Left cardiac atrium (tissue), 4 donors: ENCODE results near the gene DPYSL3. TPM values are rescaled to one million over a fixed set of nuclear protein-coding genes. Genes with fewer than 3 reads are reported as not detected.
"Not testable (repeated sequence)": the region's sequence is repeated elsewhere in the genome, so short reads cannot be mapped to it uniquely, and the experiment has no call there.

Experiments used
- ATAC-seq, 2 donors: fragments of 200-7000 bp; cut with Tn5 transposase; one replicate each; pipeline ENCODE4 v1.9.1; 2020; ENCODE audit warnings: mild to moderate bottlenecking in 2 of 2, moderate library complexity in 2 of 2
- DNase-seq: peaks from one replicate; pipeline ENCODE4 v3.0.0-alpha.2; 2020
- intact Hi-C, 2 donors: fragments of 100-400 bp; cut with DNase I; formaldehyde crosslinking; loops; one replicate each; pipeline versions ENCODE4 v1.14.1 to v1.15.1; 2022 to 2023
- long read RNA-seq: library from polyadenylated mRNA; unstranded; transcript quantifications from one replicate; pipeline ENCODE4 v2.0.0, GENCODE V29; 2021
- total RNA-seq, 2 donors: library from RNA; stranded (reverse); fragmentation: NEBNext Ultra II Directional; extraction: Animal tissue kit (Norgen Biotek cat#: 25700); gene quantifications; one replicate each; pipeline ENCODE4 v1.2.1, GENCODE V29; 2021
- donor health status: DM: no; HTN: yes; CAD: no.
- donor health status: DM: no; HTN: yes; CAD: no; lungs with severe emphysema.
- donor health status: DM: yes; HTN: yes; CAD: no.
- donor health status: Dilated cardiomyopathy.

The DPYSL3 gene
- total RNA-seq, result 10 to 100 TPM; 42.4 to 55.7 TPM
- long read RNA-seq, full-length matches to known transcripts, result 4 of 12 reads
- long read RNA-seq, partial matches to known transcripts, result 5 of 12 reads
- long read RNA-seq, other reads (novel, unspliced or antisense), result 3 of 12 reads

DNA sequence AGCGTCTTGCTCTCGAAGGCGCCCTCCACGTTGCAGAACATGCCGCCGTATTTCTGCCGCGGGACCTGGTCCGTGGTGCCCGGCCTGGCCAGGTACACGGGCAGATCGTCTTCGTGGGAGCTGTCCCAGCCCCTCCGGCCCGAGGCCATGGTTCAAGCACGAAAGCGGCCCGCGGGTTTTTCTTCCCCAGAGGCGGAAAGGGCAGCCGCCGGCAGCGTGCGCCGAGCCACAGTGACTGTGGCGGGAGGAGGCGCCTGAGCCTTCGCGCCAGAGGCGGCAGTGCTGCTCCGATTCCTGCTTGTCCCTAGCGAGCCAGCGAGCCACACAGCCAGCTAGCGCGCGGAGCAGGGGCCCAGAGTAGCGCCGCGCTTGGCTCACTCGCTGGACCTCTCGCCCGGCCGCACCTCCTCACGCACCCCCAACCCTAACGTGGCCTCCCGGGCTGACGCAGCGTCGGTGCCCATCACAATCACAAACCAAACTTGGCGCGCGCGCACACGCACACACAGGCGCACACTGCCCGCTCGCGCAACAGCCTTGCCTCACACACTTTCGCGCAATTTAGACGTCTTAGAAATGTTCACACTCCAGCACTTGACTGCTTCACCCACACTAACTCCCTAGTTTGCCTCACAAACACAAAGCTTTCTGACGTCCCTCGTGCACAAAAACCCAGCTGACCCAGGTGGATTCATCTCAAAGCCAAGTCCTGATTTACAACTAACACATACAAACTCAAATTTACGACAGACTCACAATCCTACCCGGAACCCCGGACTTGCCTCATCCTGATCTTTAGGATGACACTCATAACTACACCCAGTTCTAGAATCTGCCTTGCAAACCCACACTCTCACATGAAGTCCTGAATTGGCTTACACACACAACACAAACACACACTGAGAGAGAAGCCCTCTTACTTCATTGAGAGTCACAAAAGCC lies at the start of gene DPYSL3:
Gene DPYSL3, minus strand, starts transcription at position 359 of the 942 bp plus-strand sequence. Its CDS starts 210 bp downstream, at position 149.
- ATAC-seq (peak; percentile 95 to 97), DNase-seq (peak; percentile 83)
- intact Hi-C loops, result loop anchor here in 1 of 2 donors (5.0 kb wide), 3 partner anchors 43 to 58 kb away; no protein-coding TSS in a partner anchor

DNA sequence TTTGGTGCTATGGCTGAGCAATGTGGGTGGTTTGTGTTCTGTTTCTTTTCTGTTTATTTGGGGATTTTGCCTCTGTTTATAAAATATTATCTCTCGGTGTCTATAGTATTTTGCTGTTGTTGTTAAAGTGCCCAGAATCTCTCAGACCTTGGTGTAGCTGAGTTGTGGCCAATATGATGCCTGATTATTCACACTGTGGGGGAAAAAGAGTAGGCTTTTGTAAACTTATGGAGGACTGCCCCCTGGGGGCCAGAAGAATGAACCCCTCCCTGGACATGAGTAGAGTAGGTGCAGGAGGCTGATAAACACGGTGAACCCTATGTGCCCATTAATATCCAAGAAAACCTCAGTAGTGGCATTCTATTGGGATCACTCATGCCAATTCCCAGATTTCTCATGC lies 49.0 kb upstream of the DPYSL3 start:
- ATAC-seq (peak; percentile 75 to 91), DNase-seq (peak; percentile 68)
- intact Hi-C loops, result loop anchor here (2.0 to 5.0 kb wide), 5 partner anchors 47 to 337 kb away; partner anchors contain the start of gene DPYSL3 (in 1 of the 2)

DNA sequence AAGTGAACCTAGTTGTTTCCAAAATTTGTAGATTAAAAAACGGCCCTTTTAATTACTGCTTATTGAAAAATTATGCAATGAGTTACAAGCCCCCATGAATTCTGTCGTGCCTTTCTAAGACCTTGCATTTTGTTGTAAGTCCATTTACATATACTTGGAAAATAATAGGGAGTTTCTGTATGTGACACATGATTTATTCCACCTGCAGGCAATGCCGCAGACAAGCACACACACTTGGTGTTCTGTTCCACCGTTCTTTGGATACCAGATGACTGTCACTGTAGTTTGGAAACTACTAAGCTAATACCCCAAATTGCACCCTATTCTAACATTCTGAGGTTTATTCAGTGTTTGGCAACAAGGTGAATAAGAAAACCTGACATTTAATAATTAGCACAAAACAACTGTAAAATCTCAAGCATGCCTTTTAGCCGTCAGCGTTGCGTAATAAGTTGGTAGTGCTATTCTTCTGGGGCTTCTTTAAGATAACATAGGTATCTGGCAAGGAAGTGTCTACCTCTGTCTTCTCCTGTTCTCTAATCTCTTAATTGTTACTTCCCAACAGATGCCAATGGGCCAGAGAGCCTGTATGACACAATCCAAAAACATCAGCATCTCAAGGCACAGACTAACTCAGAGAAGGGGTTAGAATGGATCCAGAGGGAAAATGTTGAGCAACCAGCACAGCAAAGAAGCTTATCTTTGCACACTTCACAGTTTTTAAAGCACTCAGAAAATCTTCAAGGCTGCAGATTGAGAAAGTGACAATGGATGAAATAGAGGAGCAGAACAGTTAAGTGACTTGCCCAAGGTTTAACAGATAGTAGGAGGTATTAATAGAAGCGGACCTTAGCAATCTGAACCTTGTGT lies 48.2 kb upstream of the DPYSL3 start:
- intact Hi-C loops, result loop anchor here (2.0 to 5.0 kb wide), 5 partner anchors 46 to 336 kb away; partner anchors contain the start of gene DPYSL3 (in 1 of the 2)
- ATAC-seq (peak; percentile 42 to 64), DNase-seq (no peak)

DNA sequence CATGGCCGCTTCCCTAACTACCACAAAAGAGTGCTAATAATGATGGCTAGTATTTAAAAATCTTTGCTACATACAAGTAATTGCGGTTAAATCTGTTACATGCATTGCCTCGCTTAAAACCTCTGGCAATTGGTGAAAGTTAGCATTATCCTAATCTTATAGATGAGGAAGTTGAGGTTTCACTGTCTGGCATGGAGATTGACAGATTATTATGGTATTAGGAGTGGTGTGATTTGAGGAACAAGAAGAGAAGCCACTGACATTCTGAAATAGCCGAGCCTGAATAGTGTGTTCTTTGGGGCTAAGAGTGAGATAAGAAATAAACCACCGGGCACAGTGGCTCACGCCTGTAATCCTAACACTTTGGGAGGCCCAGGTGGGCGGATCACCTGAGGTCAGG lies 45.3 kb upstream of the DPYSL3 start:
- DNase-seq, result no peak
- ATAC-seq, result no peak
- intact Hi-C loops, result loop anchor here (5.0 kb wide), 4 partner anchors 43 to 333 kb away; partner anchors contain the start of gene DPYSL3 (in 1 of the 2)

DNA sequence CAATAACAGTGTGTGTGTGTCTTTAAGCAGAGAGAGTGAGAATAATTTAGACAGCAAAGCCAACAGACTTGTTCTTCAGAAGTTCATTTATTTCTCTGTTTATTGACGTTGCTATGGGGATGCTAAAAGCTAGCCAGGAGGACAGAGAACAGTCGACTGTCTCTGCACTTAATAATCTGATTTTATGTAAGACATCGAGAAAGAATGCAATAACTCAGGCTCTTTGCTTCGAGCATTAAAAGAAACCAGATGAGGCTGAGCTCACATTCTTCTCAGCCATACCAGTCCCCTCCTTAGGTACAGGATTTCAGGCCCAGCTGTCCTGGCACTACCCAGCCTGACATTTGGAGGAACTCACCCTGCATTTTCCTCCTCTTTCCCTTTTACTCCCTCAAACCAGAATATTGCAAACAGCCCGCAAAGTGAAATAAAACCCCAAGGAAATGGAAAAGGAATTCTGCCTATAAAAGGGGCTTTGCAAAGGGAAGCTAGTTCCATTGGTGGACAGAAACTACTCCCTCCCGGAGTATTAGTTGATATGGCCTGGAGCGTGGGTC lies 44.5 kb upstream of the DPYSL3 start:
- ATAC-seq (peak; percentile 56 to 75), DNase-seq (no peak)
- intact Hi-C loops, result no loop called here

DNA sequence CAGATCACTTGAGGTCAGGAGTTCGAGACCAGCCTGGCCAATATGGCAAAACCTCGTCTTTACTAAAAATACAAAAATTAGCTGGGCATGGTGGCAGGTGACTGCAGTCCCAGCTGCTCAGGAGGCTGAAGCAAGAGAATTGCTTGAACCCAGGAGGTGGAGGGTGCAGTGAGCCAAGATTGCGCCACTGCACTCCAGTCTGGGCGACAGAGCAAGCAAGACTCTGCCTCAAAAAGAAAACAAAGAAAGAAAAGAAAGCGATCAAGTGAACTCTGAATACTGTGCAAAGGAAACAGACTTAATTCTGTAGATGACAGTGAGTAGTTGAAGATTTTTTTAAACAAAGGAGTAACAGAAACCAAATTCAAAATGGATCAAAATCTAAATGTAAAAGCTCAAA lies 43.9 kb upstream of the DPYSL3 start:
- intact Hi-C loops, DNase-seq: not testable (repeated sequence)
- peak in 1 of 2 donors; percentile 21 for ATAC-seq

DNA sequence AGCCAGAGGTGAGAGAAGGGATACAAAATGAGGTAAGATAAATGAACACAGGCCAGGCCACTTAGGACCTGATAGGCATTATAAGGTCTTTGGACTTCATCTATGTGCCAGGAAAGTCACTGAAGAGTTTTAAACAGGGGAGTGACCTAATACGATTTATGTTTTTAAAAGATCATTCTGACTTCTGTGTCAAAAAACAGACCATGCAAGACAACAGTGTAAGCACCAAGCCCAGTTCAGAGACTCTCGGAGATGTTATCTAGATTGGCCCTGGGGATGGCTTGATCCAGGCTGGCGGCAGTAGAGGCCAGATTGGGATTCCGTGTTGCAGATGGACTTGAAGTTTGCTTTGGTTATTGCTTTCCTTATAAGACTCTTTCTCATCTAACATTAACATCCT lies 43.0 kb upstream of the DPYSL3 start:
- intact Hi-C loops, result no loop called here
- DNase-seq (no peak), ATAC-seq (no peak)

DNA sequence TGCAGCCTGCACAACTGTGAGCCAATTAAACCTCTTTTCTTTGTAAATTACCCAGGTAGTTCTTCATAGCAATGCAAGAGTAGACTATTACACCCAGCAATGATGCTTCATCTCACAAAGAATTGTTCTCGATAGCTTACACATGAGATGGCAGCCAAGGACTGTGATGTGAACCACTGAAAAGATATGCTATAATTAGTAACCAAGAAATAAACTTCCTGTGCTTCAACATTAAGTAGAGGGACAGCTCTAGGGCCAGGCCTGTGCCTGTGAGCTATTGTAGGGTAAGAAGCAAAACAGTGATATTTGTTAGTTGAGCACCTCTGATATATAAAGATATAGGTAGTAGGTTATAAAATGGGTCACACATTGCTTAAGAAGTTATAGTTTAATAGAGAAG lies 41.8 kb upstream of the DPYSL3 start:
- DNase-seq, result no peak
- intact Hi-C loops, result no loop called here
- peak; percentile 20 to 31 for ATAC-seq

DNA sequence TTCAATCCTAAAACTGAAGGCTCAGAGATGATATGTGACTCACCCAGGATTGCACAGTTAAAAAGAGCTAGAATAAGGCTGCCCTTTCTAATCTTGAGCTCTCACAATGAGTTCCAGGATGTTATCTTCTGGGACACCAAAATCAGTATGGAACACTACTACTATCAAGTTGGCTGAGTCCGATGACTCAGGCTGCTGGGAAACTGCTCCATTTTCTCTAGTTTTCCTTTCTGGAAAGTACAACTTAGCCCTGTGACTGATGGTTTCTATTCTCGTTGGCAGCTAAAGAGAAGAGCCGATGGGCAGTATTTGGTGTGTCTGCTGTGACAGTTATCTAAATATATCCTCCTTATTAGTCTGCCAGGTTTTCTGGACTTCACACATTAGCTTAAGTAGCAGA lies 37.9 kb upstream of the DPYSL3 start:
- ATAC-seq, result peak; percentile 89 to 95
- peak; percentile 53 for DNase-seq
- intact Hi-C loops, result no loop called here

DNA sequence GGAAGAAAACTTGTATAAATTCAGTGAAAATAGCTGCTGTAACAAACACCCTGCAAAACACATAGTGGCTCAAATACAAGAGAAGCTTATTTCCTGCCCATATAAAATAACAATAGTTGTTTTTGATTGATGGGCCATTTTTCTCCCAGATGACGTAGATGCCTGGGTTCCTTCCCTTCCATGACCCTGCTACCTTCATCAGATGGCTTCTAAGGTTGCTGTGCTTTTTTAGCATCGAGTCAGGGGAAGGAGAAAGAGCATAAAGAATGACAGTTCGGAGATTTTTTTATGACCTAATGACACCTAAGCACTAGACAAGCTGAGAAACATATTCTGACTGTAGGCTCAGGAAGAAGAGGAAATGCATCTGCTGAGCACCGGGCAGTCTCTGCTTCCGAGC lies 34.7 kb upstream of the DPYSL3 start:
- intact Hi-C loops, result no loop called here
- ATAC-seq, result no peak
- no peak for DNase-seq

DNA sequence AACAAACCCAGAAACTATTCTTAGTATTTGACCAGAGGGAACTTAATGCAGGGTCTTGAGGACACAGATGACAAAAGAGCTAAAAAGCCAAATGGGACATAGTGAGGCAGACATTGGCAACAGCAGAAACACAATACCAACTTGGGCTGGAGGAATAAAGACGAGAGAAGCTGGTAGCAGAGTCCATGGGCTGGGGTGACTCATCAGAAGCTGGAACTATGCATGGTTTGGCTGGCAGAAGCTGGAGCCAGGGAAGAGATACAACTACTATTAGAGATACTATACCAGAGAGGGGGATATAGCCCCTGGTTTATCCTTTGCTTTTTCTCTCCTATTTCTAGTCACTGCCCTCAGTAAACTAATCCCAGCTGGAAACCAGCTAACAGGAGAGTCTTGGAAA lies 29.2 kb upstream of the DPYSL3 start:
- intact Hi-C loops, result no loop called here
- peak in 1 of 2 donors; percentile 77 for ATAC-seq
- DNase-seq, result no peak

DNA sequence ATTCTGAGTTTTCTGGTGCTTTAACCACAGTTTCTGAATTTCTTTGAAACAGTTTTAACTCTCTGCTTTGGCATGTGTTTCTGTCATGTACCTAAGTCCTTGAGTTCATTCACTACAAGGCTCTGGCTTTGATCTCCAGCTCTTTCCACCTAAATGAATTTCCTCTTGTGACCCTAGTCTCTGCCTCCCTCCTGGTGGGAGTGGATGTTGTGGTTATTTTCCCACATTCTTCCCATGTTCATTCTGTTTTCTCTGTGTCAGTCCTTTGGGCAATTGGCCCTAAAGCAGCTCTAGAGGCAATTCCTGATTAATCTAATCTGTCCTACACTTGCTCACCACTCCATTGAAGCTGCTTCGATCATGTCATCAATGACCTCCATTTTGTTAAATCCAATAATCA lies 28.4 kb upstream of the DPYSL3 start:
- intact Hi-C loops, result no loop called here
- DNase-seq (no peak), ATAC-seq (no peak)

DNA sequence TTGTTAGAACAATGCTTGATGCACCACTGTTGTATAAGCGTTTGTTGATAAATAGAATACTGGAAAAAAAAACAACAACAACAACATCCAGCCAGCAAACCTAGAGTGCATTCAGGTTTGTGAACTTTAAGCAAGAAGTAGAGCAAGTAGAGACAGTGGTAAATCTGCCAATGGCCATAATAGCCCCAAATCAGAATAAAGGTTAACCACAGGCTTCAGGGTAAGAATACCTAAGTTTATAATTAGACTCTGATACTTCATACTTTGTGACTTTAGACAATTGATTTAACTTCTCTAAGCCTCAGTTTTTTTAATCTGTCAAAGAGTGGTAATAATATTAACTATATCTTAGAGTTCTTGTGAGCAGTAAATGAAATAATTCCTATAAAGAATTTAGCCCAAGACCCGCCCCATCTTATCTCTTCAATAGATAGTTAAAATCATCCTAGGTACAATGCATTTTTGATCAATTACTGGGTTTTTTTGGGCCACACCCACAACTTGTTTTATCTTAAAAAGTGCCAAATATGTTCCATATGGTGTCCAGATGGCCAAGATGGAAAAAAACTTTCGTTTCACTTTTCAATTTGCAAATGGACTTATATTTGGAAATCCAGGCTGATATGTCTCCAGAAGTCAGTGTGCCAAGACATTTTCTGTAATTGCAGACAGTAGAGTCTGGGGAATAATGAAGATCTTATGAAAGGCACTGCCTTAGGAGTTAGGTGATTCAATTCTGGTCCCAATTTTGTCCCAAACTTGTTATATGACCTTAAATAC lies 24.5 kb upstream of the DPYSL3 start:
- intact Hi-C loops, result no loop called here
- ATAC-seq (no peak), DNase-seq (no peak)

DNA sequence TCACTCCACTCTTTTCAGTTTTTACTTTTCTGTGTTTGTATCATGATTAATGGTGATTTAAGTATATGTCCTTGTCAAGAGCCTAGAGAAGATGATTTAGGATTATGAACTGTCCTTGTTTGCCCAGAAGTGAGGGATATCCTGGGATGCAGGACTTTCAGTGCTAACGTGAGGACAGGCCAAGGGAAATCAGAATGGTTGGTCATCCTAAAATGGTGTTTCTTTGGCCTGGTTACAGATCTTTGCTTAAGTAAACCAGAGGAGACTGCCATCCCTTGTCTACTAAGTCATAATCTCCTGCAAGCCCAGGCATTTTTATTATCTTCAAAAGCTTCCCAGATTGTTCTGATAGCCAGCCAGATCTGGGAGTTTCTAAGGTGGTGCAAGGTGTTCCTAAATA lies 22.3 kb upstream of the DPYSL3 start:
- intact Hi-C loops, result no loop called here
- ATAC-seq, result no peak
- no peak for DNase-seq

DNA sequence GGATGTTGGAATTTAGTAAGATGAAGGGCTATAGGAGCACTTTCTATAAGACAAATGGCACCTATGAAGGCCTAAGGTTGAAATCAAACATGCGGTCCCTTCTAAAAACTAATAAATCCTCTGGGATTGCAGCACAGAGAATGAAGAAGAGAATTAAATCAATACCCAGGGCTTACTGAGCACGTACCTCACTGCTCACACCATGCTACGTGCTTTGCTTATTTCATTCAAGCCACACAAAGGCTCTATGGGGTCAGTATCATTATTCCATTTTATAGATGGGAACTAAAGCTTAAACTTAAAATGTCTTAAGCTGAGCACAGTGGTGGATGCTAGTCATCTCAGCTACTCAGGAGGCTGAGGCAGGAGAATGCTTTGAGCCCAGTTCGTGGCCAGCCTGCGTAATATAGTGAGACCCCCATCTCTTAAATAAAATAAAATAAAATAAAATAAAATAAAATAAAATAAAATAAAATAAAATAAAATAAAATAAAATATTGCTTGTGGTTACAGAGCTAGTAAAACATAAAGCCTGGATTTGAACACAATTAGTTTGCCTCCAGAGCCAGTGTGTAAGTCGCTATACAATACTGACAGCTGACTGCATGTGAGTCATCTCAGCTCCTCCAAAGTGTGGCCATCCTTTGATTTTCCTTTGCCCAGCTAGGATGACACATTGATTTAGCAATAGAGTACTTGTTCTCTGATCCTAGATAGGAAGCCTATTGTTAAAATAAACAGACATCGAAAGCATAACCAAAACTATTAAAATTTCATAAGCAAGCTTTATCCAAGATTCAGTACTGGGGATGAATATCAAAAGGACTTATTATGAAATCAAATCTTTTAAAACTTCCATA lies 20.9 kb upstream of the DPYSL3 start:
- intact Hi-C loops, result no loop called here
- DNase-seq (no peak), ATAC-seq (peak in 1 of 2 donors; percentile 27)

DNA sequence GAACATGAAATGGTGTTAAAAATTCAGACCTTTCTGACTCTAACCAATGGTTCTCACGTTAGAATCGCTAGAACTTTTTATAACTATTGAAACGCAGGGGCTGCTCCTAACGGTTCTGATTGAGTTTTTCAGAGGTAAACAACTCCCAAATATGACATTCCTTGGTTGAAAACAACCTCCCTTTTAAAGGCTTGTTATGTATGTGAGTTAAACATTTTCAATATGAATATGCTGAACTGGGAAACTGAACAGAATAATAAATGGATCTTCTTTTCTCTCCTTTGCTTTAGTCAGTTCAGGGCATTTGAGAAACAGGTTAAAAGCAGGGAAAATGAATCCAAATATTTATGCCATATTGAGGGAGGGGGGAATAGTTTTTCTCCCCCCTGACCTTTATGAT lies 13.2 kb upstream of the DPYSL3 start:
- ATAC-seq (no peak), DNase-seq (no peak)
- intact Hi-C loops, result no loop called here

DNA sequence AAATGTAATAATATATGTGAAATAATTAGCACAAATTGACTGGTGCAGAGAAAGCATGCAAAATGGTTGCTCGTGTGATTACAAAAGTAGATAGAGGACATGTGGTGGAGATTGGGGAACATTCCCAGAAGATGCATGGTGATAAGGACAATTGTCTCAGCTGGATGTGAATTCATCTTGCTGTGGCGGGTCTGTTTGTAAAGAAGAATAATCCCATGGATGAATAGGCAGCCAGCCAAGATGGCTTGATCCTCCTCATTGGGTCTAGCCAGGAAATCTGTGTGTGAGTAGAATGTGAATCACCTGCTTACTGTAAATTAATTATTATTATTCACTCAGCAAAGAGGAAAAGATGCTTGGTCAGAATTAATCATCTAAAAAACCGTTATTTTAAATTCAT lies 12.6 kb upstream of the DPYSL3 start:
- intact Hi-C loops, result no loop called here
- ATAC-seq (no peak), DNase-seq (no peak)
